ENCODE measurements around the gene NAA15. TPM values are rescaled to one million over a fixed set of nuclear protein-coding genes. Genes with fewer than 3 reads are reported as not detected.
A peak's percentile ranks its signal among the peaks of the same experiment; 100 is the strongest.
"Not testable (repeated sequence)": the region's sequence is repeated elsewhere in the genome, so short reads cannot be mapped to it uniquely, and the experiment has no call there.

NAA15 gene
- total RNA-seq = 10 to 100 TPM; 31.9 to 53.7 (median 48.9) TPM
- 10 to 100 TPM; 17.2 to 43.0 (median 26.1) TPM for polyA plus RNA-seq
- long read RNA-seq, donor 1, full-length matches to known transcripts = 7 of 39 reads
- long read RNA-seq, donor 1, partial matches to known transcripts = 31 of 39 reads
- long read RNA-seq, donor 1, other reads (novel, unspliced or antisense) = 1 of 39 reads
- long read RNA-seq, donor 2, full-length matches to known transcripts = 12 of 68 reads
- long read RNA-seq, donor 2, partial matches to known transcripts = 55 of 68 reads
- long read RNA-seq, donor 2, other reads (novel, unspliced or antisense) = 1 of 68 reads

DNA sequence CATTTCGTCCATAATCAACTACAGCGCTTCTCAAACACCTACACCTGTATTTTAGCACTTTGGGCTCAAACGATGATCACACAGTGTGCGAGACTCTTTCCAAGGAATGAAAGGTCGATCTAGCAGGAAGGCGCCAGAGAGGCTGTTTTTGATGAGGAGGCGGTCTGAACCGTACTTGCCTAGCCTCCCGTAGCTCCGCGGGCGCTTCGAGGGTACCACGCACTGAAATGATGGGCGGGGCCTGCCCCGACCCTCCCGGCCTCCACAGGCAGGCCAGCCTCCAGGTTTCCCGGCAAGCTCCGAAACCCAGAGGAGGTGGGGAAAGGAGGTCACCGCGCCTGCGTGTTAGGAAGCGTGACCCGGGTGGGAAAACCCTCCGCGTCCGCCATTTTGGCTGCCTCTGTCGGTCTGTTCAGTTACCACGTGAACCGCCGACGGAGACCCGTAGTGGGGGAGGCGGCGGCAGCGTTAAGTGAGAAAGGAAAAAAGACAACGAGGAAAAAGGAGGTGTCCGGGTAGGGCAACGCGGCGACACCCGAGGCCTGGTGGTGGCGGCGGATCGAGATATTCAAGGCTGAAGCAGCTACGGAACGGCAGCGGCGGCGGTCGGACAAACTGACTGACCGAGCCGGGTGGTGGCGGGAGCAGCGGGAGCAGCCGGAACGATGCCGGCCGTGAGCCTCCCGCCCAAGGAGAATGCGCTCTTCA lies at the start of gene NAA15:
NAA15 (plus strand) TSS at position 393 of the 708 bp plus-strand sequence; CDS start at position 666, 273 bp downstream.
- TF ChIP-seq, protein P1, sequence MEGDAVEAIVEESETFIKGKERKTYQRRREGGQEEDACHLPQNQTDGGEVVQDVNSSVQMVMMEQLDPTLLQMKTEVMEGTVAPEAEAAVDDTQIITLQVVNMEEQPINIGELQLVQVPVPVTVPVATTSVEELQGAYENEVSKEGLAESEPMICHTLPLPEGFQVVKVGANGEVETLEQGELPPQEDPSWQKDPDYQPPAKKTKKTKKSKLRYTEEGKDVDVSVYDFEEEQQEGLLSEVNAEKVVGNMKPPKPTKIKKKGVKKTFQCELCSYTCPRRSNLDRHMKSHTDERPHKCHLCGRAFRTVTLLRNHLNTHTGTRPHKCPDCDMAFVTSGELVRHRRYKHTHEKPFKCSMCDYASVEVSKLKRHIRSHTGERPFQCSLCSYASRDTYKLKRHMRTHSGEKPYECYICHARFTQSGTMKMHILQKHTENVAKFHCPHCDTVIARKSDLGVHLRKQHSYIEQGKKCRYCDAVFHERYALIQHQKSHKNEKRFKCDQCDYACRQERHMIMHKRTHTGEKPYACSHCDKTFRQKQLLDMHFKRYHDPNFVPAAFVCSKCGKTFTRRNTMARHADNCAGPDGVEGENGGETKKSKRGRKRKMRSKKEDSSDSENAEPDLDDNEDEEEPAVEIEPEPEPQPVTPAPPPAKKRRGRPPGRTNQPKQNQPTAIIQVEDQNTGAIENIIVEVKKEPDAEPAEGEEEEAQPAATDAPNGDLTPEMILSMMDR (IDR thresholded peaks at IDR 0.05) = no peak
- Histone ChIP-seq H3K4me3 (peak within 1 kb of the TSS; percentile 99), H3K27ac (peak within 1 kb of the TSS; percentile 99), H3K27me3 (ENCODE audit: insufficient read depth in 3 of 3, low read length in 2 of 3) (no peaks in the 10 kb centered on the region), H3K36me3 (ENCODE audit: insufficient read depth in 1 of 2, low read depth in 1 of 2) (no peaks in the 10 kb centered on the region), H3K4me1 (peaks cover 40% of the 10 kb centered on the region), H3K9me3 (no peaks in the 10 kb centered on the region)
- ATAC-seq = peak; percentile 86 to 90 (median 88)
- DNase-seq = peak; percentile 98
- intact Hi-C loops (cut with DNase I) = loop anchor here in 1 of 2 donors (5.0 kb wide), 1 partner anchor 34 kb away; no protein-coding TSS in a partner anchor
- WGBS, 3 donors = 0% methylated on average over 53 to 61 of the region's 61 CpGs

DNA sequence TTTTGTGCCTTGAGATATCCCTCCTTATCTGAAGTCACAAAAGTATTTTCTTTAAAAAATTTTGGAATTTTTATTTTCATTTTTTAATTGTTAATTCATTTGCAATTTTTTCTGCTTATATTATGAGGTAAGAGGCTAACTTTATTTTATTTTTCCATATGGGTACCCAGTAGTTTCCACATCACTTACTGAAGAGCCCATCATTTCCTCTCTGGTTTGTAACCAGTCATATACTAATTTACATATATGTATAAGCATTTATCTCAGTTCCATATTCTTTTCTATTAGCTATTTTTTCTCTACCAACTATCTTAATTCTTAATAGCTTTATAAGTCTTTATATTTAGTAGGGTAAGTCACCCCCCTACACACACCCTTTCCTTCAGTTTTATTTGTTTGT lies 48.3 kb upstream of the NAA15 start:
- intact Hi-C loops (cut with DNase I) = no loop called here
- no peak for DNase-seq
- TF ChIP-seq, protein P1 (IDR thresholded peaks at IDR 0.05) = no peak
- Histone ChIP-seq H3K27ac (no peak overlapping the region), H3K9me3 (no peaks in the 10 kb centered on the region), H3K4me1 (no peaks in the 10 kb centered on the region), H3K27me3 (ENCODE audit: insufficient read depth in 3 of 3, low read length in 2 of 3) (no peaks in the 10 kb centered on the region), H3K4me3 (no peak overlapping the region), H3K36me3 (ENCODE audit: insufficient read depth in 1 of 2, low read depth in 1 of 2) (no peaks in the 10 kb centered on the region)
- no peak for ATAC-seq

DNA sequence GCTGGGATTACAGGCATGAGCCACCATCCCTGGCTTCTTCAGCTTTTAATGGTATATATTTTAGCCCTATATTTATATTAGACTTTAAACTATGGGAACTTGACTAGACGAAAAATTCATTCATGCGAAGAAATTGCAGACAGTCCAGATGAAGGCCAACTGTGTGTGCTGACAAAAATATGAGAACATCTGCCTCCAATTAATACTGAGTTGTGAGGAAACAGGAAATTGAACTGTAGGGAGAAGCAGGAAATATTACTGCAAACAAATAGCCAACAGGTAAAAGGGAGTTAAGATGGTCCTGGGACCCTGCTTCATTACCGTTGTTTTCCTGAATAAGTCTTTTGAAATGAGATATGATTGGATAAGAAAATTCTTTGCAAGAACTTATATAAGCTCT lies 47.6 kb upstream of the NAA15 start:
- ATAC-seq = no peak
- 70 to 75% (median 73%) methylated on average over 3 of the region's 3 CpGs for WGBS, 3 donors

DNA sequence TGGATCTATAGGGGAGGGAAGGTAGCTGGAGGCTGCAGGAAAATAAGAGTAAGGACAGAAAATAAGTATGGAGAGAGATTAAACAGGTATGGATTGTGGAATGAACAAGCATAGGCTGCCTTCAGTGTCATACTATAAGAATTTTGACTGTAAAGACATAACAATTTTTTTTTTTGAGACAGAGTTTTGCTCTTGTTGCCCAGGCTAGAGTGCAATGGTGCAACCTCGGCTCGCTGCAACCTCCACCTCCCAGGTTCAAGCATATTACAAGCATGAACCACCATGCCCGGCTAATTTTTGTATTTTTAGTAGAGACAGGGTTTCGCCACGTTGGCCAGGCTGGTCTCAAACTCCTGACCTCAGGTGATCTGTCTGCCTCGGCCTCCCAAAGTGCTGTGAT lies 45.7 kb upstream of the NAA15 start:
- H3K4me3 ChIP-seq; H3K9me3 ChIP-seq; intact Hi-C loops (cut with DNase I); H3K27me3 ChIP-seq (ENCODE audit: insufficient read depth in 3 of 3, low read length in 2 of 3); H3K4me1 ChIP-seq; ATAC-seq; DNase-seq; H3K36me3 ChIP-seq (ENCODE audit: insufficient read depth in 1 of 2, low read depth in 1 of 2); H3K27ac ChIP-seq: not testable (repeated sequence)
- WGBS, 3 donors = 91 to 96% (median 93%) methylated on average over 6 of the region's 6 CpGs

More for the DNA sequence above, 47.6 kb upstream of the NAA15 start:
- Histone ChIP-seq H3K9me3 (no peaks in the 10 kb centered on the region), H3K27ac (no peak overlapping the region), H3K36me3 (ENCODE audit: insufficient read depth in 1 of 2, low read depth in 1 of 2) (no peaks in the 10 kb centered on the region), H3K27me3 (ENCODE audit: insufficient read depth in 3 of 3, low read length in 2 of 3) (no peaks in the 10 kb centered on the region), H3K4me3 (no peak overlapping the region), H3K4me1 (no peaks in the 10 kb centered on the region)
- no peak for DNase-seq
- TF ChIP-seq, protein P1 (IDR thresholded peaks at IDR 0.05) = no peak
- intact Hi-C loops (cut with DNase I) = no loop called here

DNA sequence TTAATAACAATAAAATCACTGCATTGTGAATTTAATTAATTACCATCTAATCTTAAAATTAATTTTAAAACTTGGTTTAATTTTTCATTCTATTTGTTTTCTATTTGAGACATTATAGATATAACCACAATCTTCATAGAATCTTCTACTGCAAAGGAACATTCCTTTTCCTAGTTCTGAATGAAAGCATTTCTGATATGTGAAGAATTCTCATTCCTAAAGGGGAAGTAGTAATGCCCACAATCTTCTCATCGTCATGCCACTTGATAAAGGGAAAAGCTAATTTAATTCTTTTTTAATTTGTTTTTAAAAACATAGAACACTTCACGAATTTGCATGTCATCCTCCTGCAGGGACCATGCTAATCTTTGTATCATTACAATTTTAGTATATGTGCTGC lies 45.0 kb upstream of the NAA15 start:
- intact Hi-C loops (cut with DNase I) = no loop called here
- Histone ChIP-seq H3K27ac (no peak overlapping the region), H3K36me3 (ENCODE audit: insufficient read depth in 1 of 2, low read depth in 1 of 2) (no peaks in the 10 kb centered on the region), H3K27me3 (ENCODE audit: insufficient read depth in 3 of 3, low read length in 2 of 3) (no peaks in the 10 kb centered on the region), H3K9me3 (no peaks in the 10 kb centered on the region), H3K4me1 (no peaks in the 10 kb centered on the region), H3K4me3 (no peak overlapping the region)
- WGBS, 3 donors = 40 to 66% (median 40%) methylated on average over 2 of the region's 2 CpGs
- ATAC-seq (no peak), DNase-seq (no peak)
- TF ChIP-seq, protein P1 (IDR thresholded peaks at IDR 0.05) = no peak

Measured in psoas muscle (tissue), 8 donors.